Stromal cell of bone marrow (primary cell): ENCODE results near the gene ZNF585A.
"Not testable (repeated sequence)": the region's sequence is repeated elsewhere in the genome, so short reads cannot be mapped to it uniquely, and the experiment has no call there.

ENCODE experiments used
- DNase-seq: peaks from one replicate; pipeline ENCODE4 v3.0.0-alpha.2; 2012; ENCODE audit warnings: low read depth

The ZNF585A gene

DNA sequence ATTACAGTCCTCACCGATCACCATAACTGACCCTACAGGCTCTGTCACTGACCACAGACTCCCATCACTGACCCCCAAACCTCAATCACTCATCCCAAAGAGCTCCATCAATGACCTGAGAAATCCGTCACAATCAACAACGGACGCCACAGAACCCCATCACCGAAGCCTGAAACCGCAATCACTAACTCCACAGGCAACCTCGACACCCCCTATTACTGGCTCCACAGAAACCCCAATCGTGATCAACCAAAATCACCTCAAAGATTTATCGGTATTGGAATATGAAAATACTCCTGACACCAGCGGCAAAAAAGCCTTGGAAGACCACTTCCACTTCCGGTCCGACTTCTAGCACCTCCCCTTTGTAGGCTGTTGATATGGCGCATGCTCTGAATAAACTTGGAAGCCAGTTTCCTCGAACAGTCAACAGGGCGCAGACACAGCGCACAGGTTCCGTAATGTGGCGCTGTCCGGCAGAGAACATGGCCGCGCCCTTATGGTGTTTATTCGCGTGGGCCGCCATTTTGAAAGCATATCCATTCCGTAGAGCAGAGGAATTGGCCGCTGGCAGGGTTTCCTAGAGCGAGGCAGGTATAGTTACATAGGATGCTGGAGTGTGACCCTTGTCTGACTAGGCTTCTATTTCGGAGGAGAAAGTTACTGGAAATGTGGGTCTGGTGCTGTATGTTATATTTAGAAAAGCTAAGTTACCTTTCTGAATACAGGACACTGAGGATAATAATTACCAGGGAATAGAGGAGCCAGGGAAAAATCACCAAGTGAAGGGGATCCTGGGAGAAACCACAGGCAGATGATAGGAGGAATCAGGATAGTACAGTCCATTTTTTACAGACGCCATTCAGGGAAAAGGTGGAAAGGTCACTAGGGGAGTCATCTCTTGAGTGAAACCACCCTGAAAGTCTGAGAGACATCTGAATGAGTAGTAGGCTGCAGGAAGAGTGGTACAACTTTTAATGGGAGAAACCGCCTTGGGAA lies at the start of gene ZNF585A:
TSS of gene ZNF585A (minus strand) at position 328 of the 999 bp plus-strand sequence. CDS start 2,785 bp downstream, outside the sequence.
- DNase-seq: peak; percentile 95

DNA sequence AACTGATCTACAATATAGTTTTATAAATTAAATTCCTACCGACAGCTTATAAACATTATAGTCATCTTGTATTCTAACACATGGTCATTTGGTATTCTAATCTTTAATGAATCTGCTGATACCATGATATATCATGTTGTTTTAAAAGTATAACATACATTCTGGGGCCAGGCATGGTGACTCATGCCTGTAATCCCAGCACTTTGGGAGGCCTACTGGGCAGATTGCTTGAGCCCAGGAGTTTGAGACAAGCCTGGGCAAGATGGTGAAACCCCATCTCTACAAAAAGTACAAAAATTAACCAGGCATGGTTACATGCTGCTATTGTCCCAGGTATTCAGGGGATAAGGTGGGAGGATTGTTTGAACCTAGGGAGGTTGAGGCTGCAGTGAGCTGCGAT lies 48.6 kb upstream of the ZNF585A start:
- no peak for DNase-seq

DNA sequence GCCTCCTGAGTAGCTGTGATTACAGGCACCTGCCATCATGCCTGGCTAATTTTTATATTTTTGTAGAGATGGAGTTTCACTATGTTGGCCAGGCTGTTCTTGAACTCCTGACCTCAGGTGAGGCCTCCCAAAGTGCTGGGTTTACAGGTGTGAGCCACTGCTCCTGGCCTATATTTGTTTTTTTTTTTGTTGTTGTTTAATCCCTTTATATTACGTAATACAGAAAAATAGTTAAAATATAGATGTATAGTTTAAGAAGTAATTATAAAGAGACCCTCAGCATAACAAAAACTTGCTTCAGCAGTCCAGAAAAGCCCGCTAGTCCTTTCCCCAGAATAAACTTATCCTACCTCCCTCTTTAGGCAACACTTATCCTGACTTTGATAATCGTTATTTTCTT lies 47.9 kb upstream of the ZNF585A start:
- DNase-seq: no peak

DNA sequence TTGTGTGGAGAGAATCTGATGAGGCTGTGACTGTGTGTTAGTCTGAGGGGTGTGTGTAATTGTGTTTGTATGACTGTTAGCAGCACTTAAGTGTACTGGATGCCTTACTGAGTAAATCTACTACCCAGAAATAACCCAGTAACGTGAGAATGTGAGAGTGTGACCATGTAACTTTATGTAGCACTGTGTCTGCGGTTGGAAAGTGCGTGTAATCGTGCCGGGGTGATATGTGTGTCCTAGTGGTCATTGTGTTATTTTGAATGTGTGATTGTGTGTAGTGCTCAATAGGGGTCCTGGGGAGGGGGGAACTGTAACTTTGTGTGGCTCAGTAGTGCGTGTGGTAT lies 46.1 kb upstream of the ZNF585A start:
- DNase-seq: peak; percentile 37

DNA sequence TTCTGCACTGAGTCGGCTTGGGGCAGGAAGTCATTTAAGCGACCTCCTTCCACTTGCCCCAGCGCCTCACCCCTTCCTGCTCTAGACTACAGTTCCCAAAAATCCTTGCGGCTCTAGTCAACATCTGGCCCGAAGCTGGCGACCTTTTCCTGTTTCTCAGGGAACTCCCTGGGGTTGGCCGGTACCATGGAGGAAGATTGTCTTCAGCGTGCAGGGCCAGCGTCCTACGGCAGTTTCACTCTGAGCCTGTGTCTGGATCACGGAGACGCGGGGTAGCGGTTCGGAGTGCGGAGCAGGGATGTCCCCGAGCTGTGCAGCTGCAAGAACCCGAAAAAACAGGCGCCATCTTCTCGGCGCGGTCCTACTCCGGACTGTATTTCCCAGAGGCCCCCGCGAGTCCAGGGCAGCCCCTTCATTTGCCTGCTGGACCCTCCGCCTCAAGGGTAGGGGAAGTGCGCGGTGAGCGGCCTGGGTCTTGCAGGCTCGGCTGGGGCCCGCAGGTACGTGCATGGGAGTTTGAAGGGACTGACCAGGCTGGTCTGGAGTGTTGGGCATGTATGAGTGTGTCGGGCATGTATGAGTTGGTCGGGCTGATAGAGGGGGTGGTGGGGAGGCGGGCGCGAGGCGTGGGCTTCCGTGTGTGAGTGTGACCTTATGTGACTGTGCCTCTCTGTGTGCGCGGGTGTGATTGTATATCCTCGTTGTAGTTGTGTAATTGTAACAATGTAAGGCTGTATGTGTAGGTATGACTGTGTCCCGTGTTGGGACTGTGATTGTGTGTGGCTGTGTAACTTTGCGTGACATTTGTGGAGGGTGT lies 45.5 kb upstream of the ZNF585A start, which contains the start of gene ZNF383:
TSS of gene ZNF383 (plus strand) at position 440 of the 817 bp plus-strand sequence. CDS start 12,240 bp downstream, outside the sequence.
- peak; percentile 77 for DNase-seq

DNA sequence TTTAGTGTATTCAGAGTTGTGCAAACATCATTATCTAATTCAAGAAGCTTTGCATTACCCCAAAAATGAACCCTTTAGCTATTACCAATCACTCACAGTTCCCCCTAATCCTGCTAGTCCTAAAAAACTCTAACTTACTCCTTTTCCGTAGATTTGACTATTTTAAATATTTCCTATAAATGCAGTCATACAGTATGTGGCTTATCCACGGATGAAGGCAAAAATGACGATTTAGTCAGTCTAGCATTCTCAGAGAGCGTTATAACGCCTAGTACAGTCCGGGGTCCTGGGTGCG lies 44.9 kb upstream of the ZNF585A start:
- no peak for DNase-seq

DNA sequence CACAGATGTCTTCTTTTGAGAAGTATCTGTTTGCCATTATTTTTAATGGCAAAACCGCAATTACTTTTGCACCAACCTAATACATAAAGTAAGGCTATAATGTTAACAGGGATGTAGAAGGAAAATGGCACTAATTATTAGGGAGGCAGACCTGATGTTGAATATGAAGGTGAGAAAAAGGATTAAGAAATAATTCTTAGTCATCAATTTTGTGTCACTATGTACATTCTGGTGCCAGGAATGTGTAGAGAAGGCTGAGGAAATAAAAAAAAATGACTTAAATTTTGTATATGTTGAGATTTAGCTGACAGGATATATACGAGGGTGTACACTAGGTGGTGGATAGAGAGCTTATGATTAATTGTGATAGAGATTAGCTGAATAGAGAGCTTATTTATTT lies 25.3 kb upstream of the ZNF585A start:
- DNase-seq: no peak

DNA sequence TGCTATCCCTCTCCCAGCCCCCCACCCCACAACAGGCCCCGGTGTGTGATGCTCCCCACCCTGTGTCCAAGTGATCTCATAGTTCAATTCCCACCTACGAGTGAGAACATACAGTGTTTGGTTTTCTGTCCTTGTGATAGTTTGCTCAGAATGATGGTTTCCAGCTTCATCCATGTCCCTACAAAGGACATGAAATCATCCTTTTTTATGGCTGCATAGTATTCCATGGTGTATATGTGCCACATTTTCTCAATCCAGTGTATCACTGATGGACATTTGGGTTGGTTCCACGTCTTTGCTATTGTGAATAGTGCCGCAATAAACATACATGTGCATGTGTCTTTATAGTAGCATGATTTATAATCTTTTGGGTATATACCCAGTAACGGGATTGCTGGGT lies 24.6 kb upstream of the ZNF585A start:
- not testable (repeated sequence) for DNase-seq

DNA sequence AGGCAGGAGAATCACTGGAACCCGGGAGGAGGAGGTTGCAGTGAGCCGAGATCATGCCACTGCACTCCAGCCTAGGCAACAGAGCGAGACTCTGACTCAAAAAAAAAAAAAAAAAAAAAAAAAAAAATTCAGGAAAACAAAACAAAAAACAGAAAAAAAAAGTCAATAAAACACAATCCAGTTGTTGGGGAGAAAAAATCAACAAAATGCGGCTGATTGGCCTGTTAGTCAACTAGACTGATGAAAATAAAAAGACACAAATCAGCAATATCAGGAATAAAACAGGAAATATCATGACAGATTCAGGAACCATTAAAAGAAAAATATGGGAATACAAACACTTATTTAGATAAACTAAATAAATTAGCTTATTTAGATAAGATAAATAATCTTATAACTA lies 22.8 kb upstream of the ZNF585A start:
- DNase-seq: not testable (repeated sequence)

DNA sequence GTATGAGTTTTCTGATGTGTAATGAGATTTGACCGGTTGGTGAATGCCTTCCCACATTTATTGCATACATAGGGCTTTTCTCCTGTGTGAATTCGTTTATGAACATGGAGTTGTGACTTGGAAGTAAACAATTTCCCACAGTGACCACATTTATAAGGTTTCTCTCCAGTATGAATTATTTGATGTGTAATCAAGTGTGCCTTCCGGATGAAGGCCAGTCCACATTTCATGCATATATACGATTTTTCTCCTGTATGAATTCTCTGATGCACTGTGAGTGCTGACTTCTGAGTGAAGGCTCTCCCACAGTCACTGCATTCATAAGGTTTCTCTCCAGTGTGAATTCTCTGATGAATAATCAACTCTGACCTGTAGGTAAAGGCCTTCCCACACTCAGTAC lies 13.6 kb upstream of the ZNF585A start:
- not testable (repeated sequence) for DNase-seq

DNA sequence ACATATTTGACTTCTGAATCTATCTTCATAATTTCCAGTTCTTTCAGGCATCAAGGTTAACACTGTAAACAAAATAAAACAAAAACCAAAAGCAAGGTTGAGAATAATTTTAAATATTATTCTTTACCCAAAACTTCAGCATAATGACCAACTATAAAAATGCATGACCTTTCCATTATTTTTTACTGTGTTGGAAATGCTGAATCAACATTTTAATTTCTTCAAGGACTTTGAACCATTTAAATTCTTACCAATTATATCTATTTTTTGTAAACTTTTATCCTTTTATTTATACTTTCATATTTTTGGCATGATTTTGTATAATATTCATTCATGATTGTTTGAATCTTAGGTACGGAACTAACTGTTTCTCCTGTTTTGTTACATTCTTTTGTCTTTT lies 6.9 kb downstream of the ZNF585A start:
- DNase-seq: no peak

DNA sequence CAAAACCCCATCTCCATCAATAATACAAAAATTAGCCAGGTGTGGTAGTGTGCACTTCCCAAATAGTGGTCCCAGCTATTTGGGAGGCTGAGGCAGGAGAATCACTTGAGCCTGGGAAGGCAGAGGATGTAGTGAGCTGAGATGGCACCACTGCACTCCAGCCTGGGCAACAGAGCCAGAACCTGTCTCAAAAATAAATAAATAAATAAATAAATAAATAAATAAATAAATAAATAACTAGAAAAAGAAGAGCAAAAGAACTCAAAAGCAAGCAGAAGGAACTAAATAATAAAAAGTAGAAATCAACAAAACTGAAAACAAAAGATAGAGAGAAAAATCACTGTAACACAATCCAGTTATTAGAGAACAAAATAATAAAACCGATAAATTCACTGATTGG lies 12.3 kb downstream of the ZNF585A start:
- no peak for DNase-seq

DNA sequence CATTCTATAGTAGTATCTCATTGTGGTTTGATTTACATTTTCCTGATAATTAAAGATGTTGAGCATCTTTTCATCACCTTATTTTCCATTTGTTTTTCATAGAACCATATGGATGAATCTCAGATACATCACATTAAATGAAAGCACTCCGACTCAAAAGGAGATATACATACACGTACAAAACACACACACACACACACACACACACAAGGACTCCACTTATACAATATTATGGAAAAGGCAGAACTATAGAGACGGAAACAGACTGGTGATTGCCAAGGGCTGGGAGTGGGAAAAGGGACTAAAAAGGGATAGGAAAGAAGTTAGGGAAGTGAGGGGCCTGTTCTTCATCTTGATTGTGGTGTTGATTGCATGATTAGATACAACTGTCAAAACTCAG lies 24.3 kb downstream of the ZNF585A start:
- DNase-seq: no peak

DNA sequence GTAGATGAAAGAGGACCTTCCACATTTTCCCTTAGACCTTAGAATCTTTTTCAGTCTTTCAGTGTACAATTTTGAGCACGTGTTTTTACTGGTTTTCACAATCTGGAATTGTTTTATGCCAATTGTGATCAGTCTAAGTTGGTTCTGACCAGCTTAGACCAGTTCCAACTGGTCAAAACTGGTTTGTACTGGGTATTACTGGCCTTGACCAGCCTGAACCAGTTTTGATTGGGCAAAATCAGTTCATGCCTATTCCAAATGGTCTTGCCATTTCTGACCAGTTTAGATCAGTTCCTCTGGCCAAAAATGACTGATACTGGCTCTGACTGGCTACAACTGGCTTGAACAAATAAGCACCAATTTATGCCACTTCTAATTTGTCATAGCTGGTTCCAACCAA lies 36.4 kb downstream of the ZNF585A start:
- no peak for DNase-seq

DNA sequence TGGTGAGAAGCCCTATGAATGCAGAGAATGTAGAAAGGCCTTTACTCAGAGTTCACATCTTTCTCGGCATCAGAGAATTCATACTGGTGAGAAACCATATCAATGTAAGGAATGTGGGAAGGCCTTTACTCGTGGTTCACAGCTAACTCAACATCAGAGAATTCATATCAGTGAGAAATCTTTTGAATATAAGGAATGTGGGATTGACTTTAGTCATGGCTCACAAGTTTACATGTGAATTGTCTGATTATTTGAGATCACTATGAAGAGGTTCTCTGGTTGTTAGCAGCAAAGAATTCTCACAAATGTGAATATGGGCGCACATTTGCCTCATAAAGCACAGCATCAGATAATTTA lies 43.7 kb downstream of the ZNF585A start:
- no peak for DNase-seq

DNA sequence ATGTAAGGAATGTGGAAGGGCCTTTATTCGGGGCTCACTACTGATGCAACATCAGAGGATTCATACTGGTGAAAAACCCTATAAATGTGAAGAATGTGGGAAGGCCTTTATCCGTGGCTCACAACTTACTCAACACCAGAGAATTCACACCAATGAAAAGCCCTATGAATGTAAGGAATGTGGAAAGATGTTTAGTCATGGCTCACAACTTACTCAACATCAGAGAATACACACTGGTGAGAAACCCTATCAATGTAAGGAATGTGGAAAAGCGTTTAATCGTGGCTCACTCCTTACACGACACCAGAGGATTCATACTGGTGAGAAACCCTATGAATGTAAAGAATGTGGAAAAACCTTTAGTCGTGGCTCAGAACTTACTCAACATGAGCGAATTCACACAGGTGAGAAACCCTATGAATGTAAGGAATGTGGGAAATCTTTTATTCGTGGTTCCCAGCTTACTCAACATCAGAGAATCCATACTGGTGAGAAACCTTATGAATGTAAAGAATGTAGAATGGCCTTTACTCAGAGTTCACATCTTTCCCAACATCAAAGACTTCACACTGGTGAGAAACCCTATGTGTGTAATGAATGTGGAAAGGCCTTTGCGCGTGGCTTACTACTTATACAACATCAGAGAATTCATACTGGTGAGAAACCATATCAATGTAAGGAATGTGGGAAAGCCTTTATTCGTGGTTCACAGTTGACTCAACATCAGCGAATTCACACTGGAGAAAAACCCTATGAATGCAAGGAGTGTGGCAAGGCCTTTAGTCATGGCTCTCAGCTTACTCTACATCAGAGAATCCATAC lies 44.3 kb downstream of the ZNF585A start:
- no peak for DNase-seq

DNA sequence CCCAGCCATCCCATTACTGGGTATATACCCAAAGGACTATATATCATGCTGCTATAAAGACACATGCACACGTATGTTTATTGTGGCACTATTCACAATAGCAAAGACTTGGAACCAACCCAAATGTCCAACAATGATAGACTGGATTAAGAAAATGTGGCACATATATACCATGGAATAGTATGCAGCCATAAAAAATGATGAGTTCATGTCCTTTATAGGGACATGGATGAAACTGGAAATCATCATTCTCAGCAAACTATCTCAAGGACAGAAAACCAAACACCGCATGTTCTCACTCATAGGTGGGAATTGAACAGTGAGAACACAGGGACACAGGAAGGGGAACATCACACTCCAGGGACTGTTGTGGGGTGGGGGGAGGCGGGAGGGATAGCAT lies 50.4 kb downstream of the ZNF585A start:
- DNase-seq: not testable (repeated sequence)

DNA sequence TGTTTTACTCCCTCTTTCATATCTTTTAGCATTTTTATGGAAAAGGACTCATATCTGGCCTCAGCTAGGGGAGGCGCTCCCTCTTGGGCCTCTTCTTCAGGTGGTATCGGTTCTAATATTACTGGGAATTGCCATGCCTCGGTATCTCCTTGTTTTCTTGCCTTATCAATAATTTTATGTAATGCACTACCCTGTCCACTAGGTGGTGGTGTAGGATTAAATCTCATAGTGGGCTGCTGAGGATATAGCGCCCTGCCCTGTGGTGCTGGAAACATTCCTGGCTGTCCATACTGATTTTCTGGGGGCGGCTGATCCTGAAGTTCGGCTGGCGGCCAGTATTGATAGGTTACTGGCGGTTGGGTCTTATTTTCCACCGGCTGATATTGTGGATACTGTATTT lies 58.5 kb downstream of the ZNF585A start:
- DNase-seq: no peak

DNA sequence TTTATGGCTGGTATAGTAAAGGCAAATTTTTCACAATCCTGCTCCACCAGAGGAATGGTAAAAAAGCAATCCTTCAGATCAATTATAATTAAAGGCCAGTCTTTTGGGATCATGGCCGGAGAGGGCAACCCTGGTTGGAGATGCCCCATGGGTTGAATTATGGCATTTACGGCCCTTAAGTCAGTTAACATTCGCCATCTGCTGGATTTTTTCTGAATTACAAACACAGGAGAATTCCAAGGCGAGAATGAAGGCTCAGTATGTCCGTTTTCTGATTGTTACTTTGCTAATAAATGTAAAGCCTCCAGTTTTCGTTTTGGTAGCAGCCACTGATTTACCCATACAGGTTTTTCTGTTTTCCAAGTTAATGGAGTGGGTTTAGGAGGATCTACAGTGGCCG lies 60.7 kb downstream of the ZNF585A start:
- DNase-seq: not testable (repeated sequence)

DNA sequence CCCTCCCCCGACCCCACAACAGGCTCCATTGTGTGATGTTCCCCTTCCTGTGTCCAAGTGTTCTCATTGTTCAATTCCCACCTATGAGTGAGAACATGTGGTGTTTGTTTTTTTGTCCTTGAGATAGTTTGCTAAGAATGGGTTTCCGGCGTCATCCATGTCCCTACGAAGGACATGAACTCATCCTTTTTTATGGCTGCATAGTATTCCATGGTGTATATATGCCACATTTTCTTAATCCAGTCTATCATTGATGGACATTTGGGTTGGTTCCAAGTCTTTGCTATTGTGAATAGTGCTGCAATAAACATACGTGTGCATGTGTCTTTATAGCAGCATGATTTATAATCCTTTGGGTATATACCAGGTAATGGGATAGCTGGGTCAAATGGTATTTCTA lies 68.4 kb downstream of the ZNF585A start:
- not testable (repeated sequence) for DNase-seq

DNA sequence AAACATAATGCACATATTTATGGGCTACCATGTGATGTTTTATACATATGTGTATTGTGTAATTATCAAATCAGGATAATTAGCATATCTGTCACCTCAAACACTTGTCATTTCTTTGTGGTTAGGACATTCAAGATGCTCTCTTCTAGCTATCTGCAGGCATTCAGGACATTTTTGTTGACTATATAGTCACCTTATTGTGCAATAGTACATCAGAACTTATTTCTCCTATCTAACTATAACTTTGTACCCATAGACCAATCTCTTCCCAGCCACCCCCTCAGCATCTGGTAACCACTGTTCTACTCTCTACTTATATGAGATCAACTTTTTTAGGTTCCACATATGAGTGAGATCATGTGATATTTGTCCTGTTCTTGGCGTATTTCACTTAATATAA lies 73.9 kb downstream of the ZNF585A start:
- no peak for DNase-seq

DNA sequence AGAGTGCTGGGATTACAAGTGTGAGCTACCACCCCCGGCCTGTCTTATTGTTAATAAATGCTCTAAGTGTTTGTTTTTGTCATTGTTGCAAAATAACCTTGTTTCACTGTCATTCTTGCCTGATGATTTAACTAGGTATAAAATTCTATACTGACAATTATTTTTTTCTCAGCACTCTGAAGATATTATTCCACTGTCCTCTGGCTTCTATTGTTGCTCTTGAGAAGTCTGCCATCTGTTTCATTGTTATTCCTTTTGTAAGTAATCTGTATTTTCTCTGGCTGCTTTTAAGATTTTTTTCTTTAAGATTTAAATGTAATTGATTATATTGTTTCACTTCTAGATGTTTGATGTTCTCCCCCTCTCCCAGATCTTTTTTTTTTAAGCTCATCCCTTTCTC lies 76.6 kb downstream of the ZNF585A start:
- no peak for DNase-seq
